ENCODE results near the gene ZNF512B.

DNA sequence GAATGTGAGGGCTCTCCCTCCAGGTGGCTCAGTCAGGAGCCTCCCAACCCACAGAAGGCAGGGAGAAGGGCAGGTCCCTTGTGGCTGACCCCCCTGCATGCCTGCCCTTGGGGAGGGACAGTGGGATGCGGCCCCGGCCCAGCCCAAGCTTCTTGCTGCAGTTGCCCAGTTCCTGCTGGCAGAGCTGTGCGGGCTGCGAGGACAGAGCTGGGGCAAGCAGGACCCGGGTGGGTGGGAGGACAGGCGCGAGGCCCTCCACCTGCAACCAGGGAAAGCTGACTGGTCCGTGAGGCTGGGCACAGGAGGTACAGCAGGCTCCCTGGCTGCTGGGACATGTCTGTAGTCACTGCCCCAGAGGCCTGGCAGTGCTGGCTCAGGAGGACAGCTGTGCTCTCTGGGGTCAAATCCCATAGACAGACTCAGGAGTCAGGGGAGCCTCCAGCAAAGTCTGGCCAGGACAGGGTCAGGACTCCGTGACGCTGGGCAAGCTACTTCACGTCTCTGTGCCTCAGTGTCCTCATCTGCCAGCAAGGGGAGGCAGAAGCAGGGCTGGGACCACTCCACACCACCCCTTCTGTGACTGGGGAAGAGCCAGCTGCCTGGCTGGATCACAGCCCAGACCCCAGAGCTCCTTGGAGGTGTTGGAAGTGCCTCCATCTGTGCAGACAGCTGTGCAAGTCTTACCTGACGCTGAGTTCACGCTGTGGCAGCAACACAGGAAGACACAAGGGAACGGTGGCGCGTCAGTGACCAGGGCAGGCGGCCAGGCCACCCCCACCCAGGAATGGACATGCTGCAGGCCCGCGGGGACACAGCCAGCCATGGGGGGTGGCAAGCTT, 26.5 kb downstream of the ZNF512B start:
- no peak for TF ChIP-seq POLR2A (IDR thresholded peaks at IDR 0.05)
- TF ChIP-seq, protein P1, sequence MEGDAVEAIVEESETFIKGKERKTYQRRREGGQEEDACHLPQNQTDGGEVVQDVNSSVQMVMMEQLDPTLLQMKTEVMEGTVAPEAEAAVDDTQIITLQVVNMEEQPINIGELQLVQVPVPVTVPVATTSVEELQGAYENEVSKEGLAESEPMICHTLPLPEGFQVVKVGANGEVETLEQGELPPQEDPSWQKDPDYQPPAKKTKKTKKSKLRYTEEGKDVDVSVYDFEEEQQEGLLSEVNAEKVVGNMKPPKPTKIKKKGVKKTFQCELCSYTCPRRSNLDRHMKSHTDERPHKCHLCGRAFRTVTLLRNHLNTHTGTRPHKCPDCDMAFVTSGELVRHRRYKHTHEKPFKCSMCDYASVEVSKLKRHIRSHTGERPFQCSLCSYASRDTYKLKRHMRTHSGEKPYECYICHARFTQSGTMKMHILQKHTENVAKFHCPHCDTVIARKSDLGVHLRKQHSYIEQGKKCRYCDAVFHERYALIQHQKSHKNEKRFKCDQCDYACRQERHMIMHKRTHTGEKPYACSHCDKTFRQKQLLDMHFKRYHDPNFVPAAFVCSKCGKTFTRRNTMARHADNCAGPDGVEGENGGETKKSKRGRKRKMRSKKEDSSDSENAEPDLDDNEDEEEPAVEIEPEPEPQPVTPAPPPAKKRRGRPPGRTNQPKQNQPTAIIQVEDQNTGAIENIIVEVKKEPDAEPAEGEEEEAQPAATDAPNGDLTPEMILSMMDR (IDR thresholded peaks at IDR 0.05) = no peak
